Stimulated activated CD4-positive, alpha-beta T cell treated with anti-CD3 and anti-CD28 coated beads, Interleukin-15, amount 100 ng/mL, for 24 hours (primary cell): Measurements from ENCODE around the gene RASGRF1.

Experiments used
- DNase-seq: peaks from one replicate; pipeline ENCODE4 v3.0.0-alpha.2; 2020

Gene RASGRF1

DNA sequence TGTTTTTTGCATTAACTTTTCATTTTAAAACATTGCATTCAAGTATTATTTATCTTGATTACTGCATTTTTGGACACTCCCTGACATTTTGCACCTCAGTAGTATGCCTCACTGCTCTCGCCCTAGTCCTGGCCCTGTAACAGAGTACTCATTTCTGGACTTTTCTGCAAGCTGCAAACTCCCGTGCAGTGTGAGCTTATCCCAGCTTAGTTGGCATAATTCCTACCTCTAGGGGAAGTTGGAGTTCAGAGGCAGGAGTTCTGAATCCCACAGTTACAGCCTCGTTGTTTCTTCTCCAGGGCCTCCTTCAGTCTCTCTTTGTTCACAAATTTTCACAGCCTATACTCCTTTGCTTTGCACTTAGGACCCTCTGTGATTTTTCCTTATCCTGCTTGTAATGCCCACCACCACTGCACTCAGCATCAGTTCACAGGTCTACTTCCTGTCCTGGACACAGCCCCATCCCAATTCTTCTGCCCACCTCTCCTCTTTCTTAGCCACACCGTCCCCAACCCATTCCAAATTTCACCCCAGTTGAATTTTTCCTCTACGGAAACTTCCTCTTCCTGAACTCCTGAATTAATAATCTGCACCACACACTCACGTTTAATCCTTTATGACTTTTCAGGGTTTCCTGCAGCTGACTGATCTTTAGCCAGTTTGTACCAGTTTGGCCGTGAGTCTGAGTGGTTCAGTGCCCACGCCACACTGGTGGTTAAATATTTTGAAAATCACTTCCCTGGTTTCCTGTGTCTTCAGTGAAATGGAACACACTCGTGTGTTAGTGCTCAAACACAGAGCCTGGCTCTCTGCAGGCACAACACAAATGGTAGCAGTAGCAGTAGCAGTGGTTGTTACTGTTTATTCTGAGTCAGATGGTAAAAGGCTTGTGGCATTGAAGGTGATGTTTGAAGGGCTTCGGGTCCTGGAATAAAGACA lies 139.4 kb downstream of the RASGRF1 start:
- no peak for DNase-seq

DNA sequence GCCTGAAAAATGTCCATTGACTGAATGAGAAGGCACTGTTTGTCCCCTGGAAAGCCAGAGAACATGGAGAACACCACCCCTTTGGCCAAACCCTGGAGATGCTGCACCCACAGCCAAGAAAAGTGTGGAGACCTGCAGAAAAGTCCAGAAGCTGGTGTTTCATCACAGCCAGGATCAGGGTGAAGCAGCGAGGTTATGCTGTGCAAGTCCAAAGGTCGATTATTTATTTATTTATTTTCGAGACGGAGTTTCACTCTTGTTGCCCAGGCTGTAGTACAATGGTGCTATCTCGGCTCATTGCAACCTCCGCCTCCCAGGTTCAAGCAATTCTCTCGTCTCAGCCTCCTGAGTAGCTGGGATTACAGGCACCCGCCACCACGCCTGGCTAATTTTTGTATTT lies 140.2 kb downstream of the RASGRF1 start:
- DNase-seq = no peak

DNA sequence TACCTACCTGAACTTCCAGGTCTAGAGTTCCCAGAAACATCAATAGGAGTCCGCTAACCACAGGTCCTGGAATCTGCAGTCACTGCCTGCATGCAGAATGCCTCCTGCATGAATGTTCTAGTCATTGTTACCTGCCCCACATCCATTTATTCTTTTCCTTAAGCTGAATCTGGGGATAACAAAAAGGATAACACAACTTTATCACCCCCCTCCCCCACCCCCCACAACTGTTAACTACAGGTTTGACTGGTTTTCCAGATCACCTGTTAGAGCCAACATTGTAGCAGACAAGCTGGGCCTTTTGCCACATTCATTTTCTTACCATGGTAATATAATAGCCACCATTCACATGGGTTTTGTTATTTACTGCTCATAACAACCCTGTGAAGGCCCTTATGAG lies 141.1 kb downstream of the RASGRF1 start:
- no peak for DNase-seq

GRCh38 chr15:78947506-78947905 lies 143.1 kb downstream of the RASGRF1 start:
- no peak for DNase-seq

DNA sequence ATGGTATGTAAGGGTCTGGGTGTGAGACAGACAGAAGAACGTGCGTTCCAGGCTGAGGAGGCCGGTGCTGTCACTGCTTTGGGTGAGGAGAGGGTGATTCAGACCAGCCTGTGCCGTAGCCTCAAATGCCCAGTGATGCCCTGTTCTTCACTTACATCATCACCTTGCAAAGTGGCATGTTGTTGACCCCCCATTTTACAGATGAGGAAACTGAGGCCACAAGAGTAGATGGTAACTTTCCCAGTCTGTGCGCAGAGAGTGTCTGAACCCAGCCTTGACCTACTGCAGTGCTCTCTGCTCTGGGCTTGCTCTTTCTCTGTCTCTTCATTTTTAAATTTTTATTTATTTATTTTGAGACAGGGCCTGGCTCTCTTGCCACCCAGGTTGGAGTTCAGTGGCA lies 144.1 kb downstream of the RASGRF1 start:
- DNase-seq = no peak

GRCh38 chr15:78944669-78945407 lies 145.7 kb downstream of the RASGRF1 start, which contains the start of gene CTSH:
TSS of gene CTSH (minus strand) at chr15:78945046. CDS start at chr15:78944981, 65 bp downstream.
- peak; percentile 83 for DNase-seq

DNA sequence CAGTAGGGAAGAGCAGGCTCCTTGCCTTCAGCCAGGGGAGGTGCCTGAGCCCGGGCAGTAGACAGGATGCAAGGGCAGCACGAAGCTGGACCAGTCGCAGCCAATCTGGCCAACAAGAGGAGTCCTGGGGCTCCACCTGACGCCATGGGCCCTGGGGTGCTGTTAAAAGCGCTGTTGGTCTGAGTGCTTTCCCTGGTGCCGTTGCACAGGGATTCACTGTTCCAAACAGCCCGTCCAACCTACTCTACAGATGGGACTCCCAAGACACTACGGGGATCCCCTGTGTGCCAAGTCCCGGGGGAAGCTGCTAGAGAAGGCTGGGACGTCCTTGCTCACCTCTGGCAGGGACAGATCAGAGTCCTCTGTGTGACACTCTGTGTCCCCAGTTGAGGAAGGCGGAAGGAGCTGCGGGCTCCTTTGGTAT lies 146.4 kb downstream of the RASGRF1 start:
- DNase-seq = no peak

- no peak for DNase-seq
Observed at GRCh38 chr15:78943692-78944091, 146.9 kb downstream of the RASGRF1 start.

DNA sequence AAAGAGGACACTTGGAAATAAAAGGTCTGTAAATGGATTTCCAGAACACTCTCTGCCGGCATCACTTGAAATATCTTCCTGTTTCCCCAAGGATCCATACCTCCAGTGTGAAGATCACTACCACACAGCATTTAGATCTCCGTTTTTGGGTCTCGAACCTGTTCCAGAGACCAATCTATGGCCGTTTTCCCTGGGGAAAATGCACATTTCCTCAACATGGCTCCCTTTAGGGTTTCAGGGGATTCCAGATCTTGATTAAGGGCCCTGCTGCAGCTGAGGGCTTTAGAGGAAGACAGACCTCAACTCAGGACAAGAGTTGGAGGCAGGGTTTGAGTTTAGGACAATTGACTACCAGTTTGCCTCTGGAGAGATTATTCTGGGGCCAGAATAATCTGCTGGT lies 147.8 kb downstream of the RASGRF1 start:
- DNase-seq = no peak

- DNase-seq = no peak
Observed at GRCh38 chr15:78938658-78939488, 151.7 kb downstream of the RASGRF1 start.

GRCh38 chr15:78937132-78937739 lies 153.3 kb downstream of the RASGRF1 start:
- no peak for DNase-seq

DNA sequence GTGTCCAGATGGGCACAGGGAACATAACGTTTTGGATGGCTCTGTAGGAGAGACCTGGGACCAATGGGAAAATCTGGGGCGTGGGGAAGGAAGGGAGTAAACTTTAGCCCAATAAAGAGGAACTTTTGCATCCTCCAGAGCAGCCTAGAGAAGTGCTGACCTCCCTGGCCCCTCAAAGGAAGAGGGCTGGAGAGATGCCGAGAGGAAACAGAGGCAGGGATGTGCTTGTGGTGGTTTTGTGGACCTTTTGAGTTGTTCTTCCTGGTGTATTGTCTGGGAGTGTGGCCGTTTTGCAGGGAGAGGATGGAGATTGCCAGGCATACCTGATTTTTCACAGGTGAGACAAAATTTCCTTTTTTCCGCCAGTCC lies 155.9 kb downstream of the RASGRF1 start:
- no peak for DNase-seq

GRCh38 chr15:78933823-78934654 lies 156.5 kb downstream of the RASGRF1 start:
- DNase-seq = no peak

DNA sequence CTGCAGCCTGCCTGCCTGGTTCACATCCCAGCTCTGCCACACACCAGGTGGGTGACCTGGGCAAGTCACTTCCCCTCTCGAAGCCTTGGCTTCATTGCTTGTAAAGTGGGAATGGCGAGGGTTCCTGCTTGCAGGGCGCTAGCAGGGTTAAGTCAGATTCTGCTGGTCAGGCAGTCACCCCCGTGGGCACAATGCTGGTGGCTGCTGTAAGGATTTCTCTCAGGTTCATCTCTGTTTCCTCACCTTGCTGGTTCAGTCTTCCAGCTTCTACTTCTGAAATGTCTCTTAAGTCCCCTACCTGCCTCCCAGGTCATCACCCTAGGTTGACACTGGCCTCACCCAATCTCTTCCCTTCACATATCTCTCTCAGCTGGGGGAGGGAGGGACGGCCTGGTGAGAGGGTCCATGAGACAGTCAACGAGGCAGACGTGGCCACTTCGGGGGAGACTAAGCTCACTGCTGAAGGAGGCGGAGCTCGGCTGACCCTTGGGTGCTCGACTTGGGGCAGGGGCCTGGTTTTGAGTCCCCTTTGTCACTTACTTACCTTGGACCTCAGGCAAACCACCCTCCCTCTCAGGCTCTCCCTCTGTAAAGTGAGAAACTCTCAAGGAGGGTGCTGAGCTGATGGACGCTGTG lies 157.3 kb downstream of the RASGRF1 start:
- no peak for DNase-seq

DNA sequence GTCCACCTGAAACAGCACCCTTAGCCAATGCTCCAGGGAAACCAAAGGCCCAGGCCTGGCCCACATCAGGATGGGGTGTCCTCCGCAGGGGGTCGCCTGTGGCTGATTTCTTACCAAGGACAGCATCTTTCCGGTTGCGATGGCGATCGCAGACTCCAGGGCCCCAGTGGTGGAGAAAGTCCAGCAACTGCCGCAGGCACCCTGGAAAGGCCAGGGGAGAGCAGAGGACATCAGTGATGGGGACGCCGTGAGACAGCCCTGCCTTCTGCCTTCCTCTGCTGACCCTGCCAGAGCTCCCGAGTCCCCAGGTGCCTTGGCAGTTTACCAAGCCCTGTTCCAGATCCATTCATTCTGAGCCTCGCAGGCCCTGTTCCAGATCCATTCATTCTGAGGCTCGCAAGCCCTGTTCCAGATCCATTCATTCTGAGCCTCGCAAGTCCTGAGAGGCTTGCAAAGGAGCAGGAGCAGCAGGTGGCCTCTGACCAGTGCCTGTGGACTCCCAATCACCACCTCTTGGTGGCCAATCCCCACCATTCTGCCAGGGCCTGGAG lies 158.2 kb downstream of the RASGRF1 start:
- no peak for DNase-seq

DNA sequence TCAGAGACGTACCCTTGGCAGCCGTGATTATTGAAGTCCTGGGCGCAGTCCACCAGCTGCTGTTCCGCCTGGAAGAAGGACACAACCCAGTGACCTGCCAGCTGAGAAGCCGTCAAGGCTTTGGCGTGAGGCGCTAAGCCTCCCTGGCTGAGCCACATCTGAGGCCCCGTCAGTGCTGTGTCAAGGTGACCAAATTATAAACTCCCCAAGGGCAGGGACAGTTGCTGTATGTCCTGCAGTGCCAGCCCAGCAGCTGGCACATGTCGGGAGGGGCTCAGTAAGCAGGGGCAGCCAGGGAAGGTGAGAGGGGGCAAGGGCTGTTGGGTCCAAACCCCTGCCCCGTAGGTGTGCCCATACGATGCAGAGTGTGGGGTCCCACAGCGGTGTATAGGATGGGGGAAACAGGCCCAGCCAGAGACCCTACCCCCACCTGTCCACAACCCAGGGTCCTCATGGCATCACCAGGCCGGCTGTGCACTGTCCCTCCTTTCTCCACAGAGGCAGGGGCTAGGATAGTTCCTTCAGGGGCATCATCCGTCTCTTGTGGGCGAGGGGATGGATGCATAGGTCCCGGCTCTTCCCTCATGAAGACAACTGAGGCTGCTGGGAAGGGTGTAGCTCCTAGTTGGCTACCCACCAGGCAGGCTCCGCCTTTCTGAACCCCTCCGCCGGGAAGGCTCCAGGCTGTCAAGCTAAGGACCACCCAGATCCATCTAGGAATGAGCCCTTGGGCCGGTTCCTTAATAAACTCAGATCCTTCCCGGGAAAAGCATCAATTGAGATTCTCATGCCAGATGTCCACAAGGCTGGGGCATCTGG lies 158.9 kb downstream of the RASGRF1 start:
- DNase-seq = no peak

DNA sequence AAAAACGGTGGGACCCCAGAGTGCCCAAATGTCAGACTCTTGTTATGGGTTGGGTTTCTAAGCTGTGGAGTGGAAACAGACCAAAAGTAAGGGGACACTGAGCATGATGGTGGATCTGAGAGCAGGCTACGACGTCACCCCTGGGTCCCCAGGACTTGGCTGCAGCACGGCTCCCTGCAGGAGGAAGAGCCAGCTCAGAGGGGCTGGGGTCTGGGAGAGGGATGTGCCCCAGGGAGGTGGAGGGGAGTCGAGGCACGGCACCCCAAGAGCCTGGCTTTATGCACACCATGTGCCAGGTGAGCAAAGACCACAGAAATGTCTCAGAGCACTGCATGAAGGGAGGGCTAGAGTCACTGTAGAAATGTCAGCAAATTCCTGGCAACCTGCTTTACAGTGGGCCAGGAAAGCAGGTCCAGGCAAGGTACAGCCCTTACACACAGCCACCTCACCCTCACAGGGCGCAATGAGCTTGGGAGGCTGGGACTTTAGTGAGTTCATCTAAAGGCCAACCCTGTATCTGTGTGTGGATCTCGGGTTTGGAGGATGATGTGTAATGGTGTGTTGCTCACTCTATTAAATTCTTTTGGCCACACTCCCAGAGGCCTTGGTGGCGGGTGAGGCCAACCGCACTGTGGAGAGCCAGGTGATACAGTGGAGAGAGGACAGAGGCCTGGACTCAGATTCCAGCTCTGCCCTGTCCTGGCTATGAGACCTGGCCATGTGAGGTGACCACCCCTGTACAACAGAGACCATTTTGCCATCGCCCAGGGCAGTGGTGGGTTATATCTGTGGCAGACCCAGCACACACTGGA lies 159.8 kb downstream of the RASGRF1 start:
- no peak for DNase-seq

DNA sequence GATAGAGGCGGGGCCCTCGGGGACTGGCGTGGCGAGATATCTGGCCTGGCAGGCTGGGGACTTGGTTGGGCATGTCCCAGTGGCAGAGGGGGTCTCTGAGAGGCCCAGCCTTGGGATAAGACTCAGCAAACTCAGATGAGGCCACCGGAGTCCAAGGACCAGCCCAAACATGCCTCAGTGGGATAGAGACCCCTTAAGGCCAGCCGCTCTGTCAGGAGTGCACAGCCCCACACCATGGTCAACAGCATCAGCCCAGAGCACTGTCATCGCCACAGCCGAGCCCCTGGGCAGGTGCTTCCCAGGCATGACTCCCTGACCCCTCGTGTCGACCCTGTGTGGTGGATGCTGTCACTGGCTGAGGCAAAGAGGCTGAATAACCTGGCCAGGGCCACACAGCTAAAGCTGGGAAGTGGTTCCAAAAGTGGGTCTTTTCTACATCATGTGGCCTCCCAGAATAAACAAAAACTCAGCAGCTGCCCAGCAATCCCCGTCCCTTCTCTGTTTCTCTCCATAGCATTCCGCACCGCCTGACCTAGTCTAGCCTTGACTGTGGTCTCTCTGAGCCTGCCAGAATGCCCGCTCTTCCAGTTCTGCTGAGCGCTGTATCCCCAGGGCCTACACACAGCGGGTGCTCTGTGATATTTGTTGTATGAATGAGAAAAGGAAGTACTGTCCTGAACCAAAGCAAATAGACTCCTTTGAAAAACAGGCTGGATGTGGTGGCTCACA lies 160.9 kb downstream of the RASGRF1 start:
- DNase-seq = no peak
